ENCODE measurements around the gene NEK7.
"Not testable (repeated sequence)": the region's sequence is repeated elsewhere in the genome, so short reads cannot be mapped to it uniquely, and the experiment has no call there.

Gene NEK7

DNA sequence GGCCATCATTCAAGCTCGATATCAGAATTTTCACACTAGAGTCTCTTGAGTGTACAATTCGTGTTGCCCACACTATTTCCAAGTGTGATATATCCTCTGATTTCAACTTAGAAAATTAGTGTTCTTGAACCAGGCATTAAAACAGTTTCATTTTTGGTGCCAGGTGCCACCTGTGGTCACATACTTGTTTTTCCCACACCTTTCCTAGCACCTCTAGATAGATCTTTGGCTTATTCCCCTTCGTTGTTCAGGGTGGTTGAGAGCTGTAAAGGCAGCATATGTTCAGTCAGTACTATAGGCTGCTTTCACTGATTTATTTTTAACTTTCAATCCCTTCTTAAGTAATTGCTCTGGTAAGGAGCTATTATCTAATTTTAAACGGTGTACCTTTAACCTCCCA is 131.1 kb downstream of the NEK7 start:
- no peak for DNase-seq (ENCODE audit: low read depth in 4 of 4, low spot score in 1 of 4)

DNA sequence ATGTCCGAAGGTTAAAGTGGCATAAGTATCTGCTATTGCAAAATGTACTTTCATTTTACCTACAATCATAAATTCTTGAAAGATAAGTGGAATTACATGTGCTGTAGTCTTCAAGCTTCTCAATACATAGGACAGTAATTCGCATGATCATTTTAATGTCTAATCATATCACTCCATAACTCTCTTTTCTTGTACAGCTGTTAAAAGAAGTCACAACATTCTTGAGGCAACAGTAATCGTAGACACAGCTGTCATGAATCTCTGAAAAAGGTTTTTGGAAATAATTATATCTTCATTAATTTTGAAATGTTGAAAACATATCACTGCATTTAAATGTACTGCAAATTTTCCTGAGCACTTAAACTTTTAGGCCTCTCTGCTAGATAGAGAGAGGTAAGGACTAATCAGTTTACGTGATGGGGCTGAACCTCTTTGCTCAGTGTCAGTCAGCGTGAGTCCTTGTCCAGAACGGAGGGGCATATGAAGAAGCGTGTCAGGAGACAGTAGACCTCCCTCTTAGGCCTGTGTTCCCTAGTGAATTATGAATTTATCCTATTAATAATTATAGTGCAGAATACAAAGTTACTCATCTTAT is 133.4 kb downstream of the NEK7 start:
- DNase-seq (ENCODE audit: low read depth in 4 of 4, low spot score in 1 of 4) = no peak

DNA sequence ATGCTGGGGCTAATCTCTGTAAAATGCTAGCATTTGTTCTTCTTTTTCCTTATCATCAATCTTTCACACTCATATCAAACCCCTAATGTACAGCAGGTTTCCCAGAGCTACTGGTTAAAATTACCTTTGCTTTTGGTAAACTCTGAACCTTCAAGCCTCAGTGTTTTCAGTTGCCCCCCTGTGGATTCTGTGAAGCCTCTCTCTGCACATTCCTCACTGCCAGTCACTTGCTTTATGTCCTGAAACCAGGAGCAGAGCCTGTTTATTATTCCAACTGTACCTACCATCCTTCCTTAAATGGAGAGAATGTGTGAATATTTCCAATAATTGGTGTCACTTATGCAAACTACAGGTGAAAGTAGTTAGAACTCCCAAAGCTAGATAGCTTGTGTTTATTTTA is 134.2 kb downstream of the NEK7 start:
- no peak for DNase-seq (ENCODE audit: low read depth in 4 of 4, low spot score in 1 of 4)

DNA sequence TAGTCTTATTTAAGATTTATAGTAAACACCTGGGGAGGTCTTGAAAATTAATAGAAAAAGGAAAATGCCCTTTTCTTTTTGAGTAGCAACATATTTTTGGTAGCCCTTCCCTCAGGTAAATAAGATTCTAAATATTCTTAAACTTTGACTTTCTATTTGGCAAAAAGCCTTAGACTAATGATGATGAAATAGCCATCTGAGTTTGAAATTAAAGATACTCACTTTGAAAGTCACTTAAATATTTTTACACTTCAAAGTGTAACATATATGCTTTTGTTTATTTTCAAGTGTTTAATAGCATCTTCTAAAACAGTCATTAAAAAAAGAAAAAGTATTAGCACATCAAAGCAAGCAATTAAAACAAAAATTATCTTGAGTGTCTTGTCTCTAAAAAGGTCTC is 135.1 kb downstream of the NEK7 start:
- DNase-seq (ENCODE audit: low read depth in 4 of 4, low spot score in 1 of 4) = no peak

DNA sequence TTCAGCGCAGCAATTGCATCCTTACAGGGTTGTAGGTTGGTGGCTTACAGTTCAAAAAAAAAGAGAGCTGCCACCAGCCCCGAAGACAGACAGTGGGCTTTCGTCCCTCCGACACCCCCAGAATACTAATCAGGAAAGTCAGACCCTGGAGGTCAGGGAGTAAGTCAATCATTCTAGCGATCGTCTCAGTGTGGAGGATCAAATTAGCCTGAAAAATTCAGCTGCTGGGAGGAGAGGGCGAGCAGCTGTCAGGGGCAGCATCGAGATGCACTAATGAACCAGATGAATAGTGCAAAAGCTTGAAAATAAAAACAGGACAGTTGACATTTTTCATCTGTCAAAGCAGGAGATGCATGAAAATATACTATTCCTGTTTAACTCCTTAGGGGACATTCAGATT is 138.4 kb downstream of the NEK7 start:
- no peak for DNase-seq (ENCODE audit: low read depth in 4 of 4, low spot score in 1 of 4)

DNA sequence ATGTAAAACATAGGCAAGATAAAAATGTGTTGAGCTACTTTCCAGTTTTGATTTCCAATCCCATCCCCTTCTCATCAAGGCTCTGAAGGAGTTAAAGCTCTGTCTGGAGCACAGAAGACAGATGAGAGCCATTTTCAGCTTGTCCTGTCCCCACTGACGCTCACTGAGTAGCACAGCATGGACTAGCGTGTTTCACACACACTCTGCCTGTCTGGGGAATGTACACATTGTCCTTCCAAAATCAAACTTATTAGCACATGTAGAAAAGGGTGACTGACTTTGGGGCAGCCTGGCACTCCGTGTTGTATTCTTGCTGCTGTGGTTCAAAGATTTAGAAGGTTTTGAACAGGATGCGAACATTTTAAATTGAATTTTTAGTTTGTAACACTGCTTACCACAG is 139.2 kb downstream of the NEK7 start:
- no peak for DNase-seq (ENCODE audit: low read depth in 4 of 4, low spot score in 1 of 4)

DNA sequence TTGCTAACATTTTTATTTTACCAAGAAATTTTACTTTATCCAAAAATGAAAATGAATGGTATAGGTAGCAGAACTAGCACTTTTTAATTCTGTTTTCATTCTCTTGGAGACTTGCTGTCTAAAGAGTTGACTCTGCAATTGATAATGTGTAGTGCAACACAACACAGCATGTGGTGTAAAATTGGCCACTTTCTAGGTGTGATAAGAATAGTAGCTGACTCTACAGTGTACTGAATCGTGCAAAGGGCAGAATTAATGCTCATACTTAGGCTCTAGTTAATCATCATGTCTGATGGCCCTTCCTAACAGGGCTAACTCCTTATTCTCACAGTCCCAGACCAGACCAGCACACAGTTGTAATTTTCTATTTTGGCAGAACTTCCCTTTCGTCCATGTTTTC is 140.5 kb downstream of the NEK7 start:
- no peak for DNase-seq (ENCODE audit: low read depth in 4 of 4, low spot score in 1 of 4)

DNA sequence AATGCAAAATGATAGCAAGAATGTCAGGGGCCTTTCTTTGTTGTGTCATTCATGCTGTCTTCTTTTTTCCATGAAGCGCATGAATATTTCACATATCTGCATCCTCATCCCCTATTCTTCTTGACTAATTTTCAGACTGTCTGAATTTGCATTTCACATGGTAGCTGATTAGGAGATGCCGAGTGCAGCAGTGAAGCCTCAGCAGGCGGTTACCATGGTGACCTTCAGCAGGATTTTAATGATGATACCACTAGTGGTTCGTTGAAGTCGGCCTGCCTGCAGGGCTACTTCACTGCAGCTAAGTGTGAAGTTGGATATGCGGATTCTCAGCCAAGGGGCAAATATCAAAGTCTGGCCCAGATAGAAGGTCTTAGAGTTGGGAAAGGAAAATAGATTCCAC is 141.8 kb downstream of the NEK7 start:
- no peak for DNase-seq (ENCODE audit: low read depth in 4 of 4, low spot score in 1 of 4)

DNA sequence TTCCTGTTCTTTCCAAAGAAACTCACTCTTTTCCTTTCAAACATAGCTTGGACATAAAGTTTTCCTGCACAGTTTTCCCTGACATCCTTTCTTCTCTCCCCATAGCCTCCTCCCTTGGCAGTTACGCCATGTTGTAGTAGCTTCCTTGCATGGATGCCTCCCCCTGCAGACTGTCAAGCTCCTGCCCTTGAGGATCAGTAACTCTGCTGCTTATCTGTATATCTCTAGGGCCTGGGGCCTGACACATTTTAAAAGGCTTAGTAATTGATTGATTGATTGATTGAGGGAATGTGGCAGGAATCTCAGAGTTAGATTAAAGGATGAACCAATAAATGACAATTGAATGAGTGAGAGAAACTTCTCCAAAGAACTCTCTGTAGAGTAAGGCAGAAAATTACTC is 143.7 kb downstream of the NEK7 start:
- DNase-seq (ENCODE audit: low read depth in 4 of 4, low spot score in 1 of 4) = no peak

DNA sequence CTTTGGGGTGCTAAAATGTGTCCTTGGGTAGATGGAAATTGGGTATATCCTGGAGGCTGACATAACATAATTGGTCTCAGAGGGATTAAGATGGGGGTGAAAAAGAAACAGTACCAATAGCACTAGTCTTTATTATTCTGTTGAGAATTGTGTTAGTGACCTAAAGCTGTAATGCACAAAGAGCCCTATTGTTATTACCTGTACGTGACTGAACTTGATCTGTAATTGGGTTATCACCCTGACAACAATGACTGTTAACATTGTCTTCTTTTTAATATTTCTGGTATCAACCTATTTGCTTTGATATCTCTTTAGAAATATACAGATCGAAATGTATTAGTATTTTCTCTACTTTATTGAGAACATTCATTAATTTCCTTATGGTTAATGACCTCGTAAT is 147.6 kb downstream of the NEK7 start:
- no peak for DNase-seq (ENCODE audit: low read depth in 4 of 4, low spot score in 1 of 4)

DNA sequence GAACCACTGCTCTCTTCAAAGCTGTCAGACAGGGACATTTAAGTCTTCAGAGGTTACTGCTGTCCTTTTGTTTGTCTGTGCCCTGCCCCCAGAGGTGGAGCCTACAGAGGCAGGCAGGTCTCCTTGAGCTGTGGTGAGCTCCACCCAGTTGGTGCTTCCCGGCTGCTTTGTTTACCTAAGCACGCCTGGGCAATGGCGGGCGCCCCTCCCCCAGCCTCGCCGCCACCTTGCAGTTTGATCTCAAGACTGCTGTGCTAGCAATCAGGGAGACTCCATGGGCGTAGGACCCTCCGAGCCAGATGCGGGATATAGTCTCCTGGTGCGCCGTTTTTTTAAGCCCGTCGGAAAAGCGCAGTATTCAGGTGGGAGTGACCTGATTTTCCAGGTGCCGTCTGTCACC is 158.0 kb downstream of the NEK7 start:
- DNase-seq (ENCODE audit: low read depth in 4 of 4, low spot score in 1 of 4) = not testable (repeated sequence)

DNA sequence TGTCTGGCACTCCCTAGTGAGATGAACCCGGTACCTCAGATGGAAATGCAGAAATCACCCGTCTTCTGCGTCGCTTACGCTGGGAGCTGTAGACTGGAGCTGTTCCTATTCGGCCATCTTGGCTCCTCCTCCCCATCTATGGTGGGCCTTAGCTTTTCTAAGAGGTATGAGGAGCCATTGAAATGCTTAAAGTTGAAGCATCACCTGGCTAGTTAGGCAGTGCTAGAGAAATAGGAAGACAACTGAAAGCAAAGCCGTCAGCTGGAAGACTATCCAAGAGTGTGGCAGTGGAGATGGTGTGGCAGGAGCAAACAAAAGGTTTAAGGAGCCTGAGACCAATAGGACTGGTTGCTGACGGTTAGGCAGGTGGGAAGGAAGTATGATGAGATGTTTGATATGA is 158.5 kb downstream of the NEK7 start:
- not testable (repeated sequence) for DNase-seq (ENCODE audit: low read depth in 4 of 4, low spot score in 1 of 4)

DNA sequence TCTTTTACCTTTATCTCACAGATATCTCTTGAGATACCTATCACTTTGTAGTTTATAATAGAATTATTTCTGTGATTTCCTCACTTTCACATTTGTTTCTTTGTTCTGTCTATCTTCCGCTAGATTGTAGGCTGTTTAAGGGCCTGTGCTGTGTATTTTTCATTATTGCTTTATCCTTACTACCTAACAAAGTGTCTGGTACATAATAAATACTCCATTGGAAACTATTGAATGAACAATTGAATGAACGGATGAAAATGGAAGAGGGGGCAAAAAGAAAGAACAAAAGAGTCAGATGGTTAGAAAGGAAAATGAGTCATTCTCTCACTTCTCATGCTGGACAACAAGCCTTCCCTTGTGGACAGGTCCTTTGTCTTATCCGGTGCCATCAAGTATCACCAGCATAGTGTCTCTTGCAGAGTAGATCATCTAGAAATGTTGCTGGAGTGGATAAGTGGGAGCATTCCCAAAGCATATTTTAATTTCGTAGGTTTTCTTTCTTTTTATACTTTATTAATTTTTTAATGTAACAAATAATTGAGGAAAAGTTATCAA is 159.8 kb downstream of the NEK7 start:
- no peak for DNase-seq (ENCODE audit: low read depth in 4 of 4, low spot score in 1 of 4)

DNA sequence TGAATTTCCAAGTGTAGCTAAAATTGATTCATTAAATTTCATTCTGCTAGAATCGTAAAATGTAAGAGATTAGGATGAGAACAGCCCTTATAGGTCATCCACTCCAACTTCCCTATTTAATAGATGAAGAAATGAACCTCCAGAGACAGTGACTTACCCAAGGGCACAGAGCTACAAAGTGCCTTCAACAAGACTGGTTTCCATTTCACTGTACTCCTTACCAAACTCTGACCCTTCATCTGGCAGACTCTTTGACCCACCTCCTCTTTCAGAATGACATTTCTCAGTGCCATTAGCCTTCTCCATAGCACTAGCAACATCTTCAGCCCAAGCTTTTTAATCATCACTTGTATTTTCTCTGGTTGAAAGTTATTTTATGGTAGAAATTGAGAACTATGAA is 161.3 kb downstream of the NEK7 start:
- no peak for DNase-seq (ENCODE audit: low read depth in 4 of 4, low spot score in 1 of 4)

DNA sequence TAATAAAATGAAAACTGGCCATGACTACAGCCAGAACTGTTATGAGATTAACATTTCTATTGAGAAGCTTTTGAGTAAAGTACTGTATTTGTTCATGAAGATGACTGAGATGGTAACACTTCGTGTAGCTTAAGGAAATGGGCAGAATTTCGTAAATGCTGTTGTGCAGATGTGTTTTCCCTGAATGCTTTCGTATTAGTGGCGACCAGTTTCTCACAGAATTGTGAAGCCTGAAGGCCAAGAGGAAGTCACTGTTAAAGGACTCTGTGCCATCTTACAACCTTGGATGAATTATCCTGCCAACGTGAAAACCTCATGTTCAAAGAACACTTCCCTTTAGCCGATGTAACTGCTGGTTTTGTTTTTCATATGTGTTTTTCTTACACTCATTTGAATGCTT is 164.0 kb downstream of the NEK7 start:
- no peak for DNase-seq (ENCODE audit: low read depth in 4 of 4, low spot score in 1 of 4)

DNA sequence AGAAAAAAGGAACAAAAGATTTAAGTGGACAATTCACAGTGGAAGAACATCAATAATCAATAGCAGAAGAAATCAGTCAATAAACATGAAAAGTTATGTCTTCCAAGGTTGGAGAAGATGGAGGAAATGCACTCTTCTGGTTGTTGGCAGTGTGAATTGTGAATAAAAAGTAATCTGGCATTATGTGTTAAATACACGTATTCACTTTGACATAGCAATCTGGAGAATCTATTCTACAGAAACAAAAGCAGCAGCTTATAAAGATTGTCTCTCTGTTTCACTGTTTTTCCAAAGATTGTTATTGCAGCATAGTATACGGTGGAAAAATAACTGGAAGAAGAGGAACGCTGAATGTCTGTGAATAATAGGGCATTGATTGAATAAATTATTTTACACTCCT is 169.4 kb downstream of the NEK7 start:
- no peak for DNase-seq (ENCODE audit: low read depth in 4 of 4, low spot score in 1 of 4)

DNA sequence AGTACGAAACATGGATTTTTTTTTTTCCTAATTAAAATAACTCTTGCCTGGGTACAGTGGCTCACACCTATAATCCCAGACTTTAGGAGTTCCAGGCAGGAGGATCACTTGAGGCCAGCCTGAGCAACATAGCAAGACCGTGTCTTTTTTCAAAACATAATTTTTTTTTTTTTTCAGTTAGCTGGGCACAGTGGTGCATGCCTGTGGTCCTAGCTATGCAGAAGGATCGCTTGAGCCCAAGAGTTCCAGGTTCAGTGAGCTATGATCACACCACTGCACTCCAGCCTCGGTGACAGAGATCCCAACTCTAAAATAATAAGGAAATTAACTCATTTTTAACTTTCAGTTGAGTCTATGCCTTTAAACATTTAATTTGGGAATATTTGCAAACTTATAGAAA is 170.1 kb downstream of the NEK7 start:
- DNase-seq (ENCODE audit: low read depth in 4 of 4, low spot score in 1 of 4) = no peak

DNA sequence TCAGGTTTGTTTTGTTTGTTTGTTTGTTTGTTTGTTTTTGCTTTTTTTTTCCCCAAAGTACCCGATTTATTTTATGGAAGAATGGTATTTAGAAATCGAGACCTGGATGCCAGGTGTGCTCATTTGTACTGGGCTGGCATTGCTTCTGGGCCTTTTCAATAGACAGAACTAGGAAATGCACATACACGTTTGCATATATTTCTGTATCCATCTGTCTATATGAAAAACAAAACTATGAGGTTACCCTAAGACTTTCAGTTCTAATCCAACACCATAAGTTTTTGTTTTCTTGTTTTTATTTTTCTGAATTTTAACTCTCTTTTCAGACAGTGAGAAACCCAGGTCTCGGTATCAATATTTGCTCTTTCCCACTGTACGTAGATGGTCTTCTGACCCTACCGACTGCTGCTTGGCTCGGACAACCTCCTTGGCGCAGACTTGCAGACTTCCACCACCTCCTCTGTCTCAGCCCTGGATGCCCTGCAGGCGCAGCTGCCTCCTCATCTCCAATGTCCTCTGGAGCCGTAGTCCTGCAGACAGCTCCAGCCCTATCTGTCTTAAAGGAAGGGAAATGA is 171.7 kb downstream of the NEK7 start:
- DNase-seq (ENCODE audit: low read depth in 4 of 4, low spot score in 1 of 4) = no peak

DNA sequence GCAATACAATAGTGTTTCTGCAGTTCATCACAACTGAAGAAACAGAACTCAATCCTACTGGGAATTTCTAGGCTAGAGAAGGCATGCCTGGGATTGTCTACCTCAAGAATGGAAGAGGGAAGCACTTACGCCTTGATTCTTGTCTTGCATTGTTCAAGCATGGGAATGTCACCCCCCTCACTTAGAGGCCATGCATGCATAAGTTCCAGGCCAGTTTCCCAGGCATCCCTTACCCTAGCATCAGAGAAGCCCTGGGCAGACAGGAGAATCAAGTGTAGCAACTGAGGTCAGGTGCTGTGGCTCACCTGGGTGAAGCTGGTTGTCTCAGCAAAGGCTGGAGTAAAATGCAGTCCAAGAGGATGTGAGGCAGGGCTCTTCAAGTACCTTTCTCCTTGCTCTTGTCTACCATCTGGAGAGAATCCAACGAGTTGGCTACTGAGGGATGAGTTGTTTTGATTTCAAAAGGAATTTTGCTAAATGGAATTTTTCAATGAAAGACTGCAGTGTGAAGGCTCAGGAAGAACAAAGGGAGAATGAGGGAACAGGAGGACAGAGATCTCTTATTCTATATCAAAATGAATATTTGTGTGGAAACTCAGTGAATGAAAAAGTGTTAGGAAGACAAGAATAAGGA is 174.3 kb downstream of the NEK7 start:
- DNase-seq (ENCODE audit: low read depth in 4 of 4, low spot score in 1 of 4) = no peak

DNA sequence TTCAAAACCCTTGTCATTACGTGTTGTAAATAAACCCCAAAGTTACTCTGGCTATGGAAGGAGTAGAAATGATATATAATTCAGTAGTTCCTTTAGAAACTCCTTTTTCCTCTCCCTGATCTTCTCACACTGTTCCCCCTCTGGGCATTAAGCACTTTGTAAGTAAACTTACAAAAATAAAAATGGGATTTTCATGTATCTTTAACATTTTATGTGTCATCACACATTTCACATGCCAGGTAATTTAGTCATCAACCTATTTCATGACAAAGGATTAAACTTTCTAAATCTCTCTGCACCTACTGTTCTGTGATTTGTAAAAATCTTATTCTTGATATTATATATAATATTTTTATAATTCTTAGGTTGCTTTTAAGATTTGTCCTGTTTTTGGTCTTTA is 176.9 kb downstream of the NEK7 start:
- DNase-seq (ENCODE audit: low read depth in 4 of 4, low spot score in 1 of 4) = no peak

DNA sequence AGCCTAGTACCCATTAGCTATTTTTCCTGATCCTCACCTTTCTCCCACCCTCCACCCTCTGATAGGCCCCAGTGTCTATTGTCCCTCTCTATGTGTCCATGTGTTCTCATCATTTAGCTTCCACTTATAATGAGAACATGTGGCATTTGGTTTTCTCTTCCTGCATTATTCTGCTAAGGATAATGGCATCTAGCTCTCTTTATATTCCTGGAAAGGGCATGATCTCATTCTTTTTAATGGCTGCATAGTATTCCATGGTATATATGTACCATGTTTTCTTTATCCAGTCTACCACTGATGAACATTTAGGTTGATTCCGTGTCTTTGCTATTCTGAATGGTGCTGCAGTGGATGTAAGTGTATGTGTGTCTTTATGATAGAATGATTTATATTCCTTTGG is 178.9 kb downstream of the NEK7 start:
- no peak for DNase-seq (ENCODE audit: low read depth in 4 of 4, low spot score in 1 of 4)

DNA sequence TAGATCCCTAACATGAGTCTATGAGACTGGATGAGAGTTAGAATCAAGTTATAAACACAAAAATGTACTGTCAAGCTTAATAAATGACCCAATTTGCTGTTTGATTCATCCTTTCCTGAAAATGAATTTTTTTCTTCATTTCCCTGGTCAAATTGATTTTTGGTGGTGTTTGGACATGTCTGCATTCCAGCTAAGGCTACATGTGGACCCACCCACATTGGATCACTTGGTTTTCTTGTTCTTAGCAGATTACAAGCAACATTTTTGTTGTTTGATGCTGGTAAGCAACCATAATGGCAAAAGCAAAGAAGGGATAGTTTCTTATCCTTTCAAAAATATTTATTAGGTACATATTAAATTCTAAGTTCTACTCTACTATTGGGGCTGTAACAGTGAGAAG is 181.1 kb downstream of the NEK7 start:
- DNase-seq (ENCODE audit: low read depth in 4 of 4, low spot score in 1 of 4) = no peak

DNA sequence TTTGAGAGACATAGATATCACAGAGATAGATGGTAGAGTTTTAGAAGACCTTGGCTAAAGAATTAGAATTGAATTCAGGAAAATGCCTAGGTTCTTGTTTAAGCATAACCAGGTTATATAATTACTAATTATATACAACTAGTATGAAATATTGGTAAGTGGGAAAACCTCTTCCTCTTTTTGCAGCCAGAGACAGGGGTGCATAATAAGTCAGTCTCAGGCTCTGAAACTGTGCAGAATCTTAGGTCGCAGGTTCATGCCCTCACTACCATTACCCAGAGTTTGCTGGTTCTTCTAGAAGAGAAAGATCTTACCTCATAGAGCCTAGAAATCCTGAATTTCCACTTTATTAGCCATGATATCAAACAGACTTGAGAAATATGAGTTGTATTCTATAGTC is 183.3 kb downstream of the NEK7 start:
- DNase-seq (ENCODE audit: low read depth in 4 of 4, low spot score in 1 of 4) = no peak
